ENCODE measurements around the gene EXOC6B. TPM values are rescaled to one million over a fixed set of nuclear protein-coding genes. Genes with fewer than 3 reads are reported as not detected.
"Not testable (repeated sequence)": the region's sequence is repeated elsewhere in the genome, so short reads cannot be mapped to it uniquely, and the experiment has no call there.

Gene EXOC6B
- total RNA-seq, 2 donors from 2014 or later, result 11.7 to 12.9 TPM

DNA sequence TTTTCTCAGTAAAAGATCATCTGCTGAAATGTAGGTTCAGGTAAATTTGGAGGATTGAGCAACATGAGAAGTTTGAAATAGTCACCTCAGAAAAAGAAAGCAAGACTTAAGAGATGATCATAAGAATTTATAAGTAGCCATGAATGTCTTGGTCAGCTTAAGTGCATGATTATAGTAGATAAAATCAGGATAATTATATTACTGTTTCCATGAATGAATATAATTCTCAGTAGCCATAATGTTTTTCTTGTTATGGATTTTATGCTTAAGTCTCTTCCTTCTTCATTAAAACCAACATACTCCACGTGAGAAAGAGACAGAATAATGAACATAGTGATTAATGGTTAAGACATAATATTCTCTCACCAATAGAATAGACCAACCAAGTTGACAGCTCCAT, 223.7 kb downstream of the EXOC6B start:
- no peak overlapping the region for H3K4me3 ChIP-seq
- no peaks in the 10 kb centered on the region for H3K27me3 ChIP-seq
- no peaks in the 10 kb centered on the region for H3K9me3 ChIP-seq
- ATAC-seq (no peak), DNase-seq (no peak)
- no peak overlapping the region for H3K27ac ChIP-seq
- H3K36me3 ChIP-seq (replicated peaks in 1 of 2; ENCODE audit: insufficient read depth in 1 of 2, low read depth in 2 of 2), result no peaks in the 10 kb centered on the region
- no peaks in the 10 kb centered on the region for H3K4me1 ChIP-seq
- WGBS, 2 donors, result 57 to 76% methylated on average over 1 of the region's 1 CpG
- TF ChIP-seq POLR2A (IDR thresholded peaks at IDR 0.05), result no peak
- TF ChIP-seq, protein P1, sequence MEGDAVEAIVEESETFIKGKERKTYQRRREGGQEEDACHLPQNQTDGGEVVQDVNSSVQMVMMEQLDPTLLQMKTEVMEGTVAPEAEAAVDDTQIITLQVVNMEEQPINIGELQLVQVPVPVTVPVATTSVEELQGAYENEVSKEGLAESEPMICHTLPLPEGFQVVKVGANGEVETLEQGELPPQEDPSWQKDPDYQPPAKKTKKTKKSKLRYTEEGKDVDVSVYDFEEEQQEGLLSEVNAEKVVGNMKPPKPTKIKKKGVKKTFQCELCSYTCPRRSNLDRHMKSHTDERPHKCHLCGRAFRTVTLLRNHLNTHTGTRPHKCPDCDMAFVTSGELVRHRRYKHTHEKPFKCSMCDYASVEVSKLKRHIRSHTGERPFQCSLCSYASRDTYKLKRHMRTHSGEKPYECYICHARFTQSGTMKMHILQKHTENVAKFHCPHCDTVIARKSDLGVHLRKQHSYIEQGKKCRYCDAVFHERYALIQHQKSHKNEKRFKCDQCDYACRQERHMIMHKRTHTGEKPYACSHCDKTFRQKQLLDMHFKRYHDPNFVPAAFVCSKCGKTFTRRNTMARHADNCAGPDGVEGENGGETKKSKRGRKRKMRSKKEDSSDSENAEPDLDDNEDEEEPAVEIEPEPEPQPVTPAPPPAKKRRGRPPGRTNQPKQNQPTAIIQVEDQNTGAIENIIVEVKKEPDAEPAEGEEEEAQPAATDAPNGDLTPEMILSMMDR (IDR thresholded peaks at IDR 0.05), result no peak
- intact Hi-C loops (cut with DNase I), result no loop called here

- H3K27me3 ChIP-seq; DNase-seq; H3K9me3 ChIP-seq; ATAC-seq; intact Hi-C loops (cut with DNase I); H3K36me3 ChIP-seq (replicated peaks in 1 of 2; ENCODE audit: insufficient read depth in 1 of 2, low read depth in 2 of 2); H3K27ac ChIP-seq; H3K4me3 ChIP-seq; H3K4me1 ChIP-seq: not testable (repeated sequence)
- 98 to 100% methylated on average over 4 of the region's 4 CpGs for WGBS, 2 donors
Observed at GRCh38 chr2:72583836-72584235, 242.0 kb downstream of the EXOC6B start.

- Histone ChIP-seq H3K27ac (no peak overlapping the region), H3K4me3 (no peak overlapping the region), H3K27me3 (no peaks in the 10 kb centered on the region), H3K4me1 (no peaks in the 10 kb centered on the region), H3K9me3 (no peaks in the 10 kb centered on the region), H3K36me3 (replicated peaks in 1 of 2; ENCODE audit: insufficient read depth in 1 of 2, low read depth in 2 of 2) (no peaks in the 10 kb centered on the region)
- intact Hi-C loops (cut with DNase I), result no loop called here
- no peak for DNase-seq
- no peak for ATAC-seq
- WGBS, 2 donors, result 53 to 61% methylated on average over 1 of the region's 1 CpG
- TF ChIP-seq POLR2A (IDR thresholded peaks at IDR 0.05), result no peak
- TF ChIP-seq, protein P1 (IDR thresholded peaks at IDR 0.05), result no peak
Observed at GRCh38 chr2:72583376-72583775, 242.5 kb downstream of the EXOC6B start.

DNA sequence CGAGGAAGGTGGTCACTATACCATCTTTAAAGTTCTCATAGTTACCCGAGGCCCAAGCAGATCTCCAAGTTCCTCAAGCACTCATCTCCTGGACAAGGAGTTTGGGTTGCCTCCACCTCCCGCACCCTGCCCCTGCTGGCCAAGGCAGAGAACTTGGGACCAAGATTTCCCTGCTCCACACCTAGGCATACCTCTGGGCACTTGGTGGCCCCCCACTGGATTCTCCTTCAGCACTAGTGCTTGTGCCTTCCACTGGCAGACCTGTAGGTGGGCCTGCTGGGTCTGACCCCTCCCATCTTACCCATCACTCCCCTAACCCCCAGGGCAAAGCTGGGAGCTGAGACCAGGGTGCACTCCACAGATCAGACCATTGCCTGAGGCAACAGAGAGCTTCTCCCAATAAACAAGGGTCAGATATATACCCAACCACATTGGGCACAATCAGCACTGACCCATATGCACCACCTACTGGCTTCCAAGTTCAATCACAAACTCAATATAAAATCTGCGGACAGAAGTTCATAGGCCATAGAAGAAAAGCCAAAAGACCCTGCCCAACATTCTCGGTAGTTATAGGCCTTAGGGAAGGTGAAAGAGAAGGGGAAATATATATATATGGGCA, 244.2 kb downstream of the EXOC6B start:
- Histone ChIP-seq H3K4me3 (no peak overlapping the region), H3K27me3 (no peaks in the 10 kb centered on the region), H3K4me1 (no peaks in the 10 kb centered on the region), H3K36me3 (replicated peaks in 1 of 2; ENCODE audit: insufficient read depth in 1 of 2, low read depth in 2 of 2) (no peaks in the 10 kb centered on the region), H3K27ac (no peak overlapping the region), H3K9me3 (no peaks in the 10 kb centered on the region)
- intact Hi-C loops (cut with DNase I), result no loop called here
- ATAC-seq, result no peak
- no peak for TF ChIP-seq POLR2A (IDR thresholded peaks at IDR 0.05)
- TF ChIP-seq, protein P1 (IDR thresholded peaks at IDR 0.05), result no peak
- DNase-seq, result no peak
- 65 to 82% methylated on average over 5 of the region's 5 CpGs for WGBS, 2 donors

GRCh38 chr2:72579591-72580180, 246.1 kb downstream of the EXOC6B start:
- intact Hi-C loops (cut with DNase I), result no loop called here
- Histone ChIP-seq H3K27ac (no peak overlapping the region), H3K27me3 (no peaks in the 10 kb centered on the region), H3K36me3 (replicated peaks in 1 of 2; ENCODE audit: insufficient read depth in 1 of 2, low read depth in 2 of 2) (no peaks in the 10 kb centered on the region), H3K4me1 (no peaks in the 10 kb centered on the region), H3K9me3 (no peaks in the 10 kb centered on the region), H3K4me3 (no peak overlapping the region)
- WGBS, 2 donors, result 17 to 28% methylated on average over 1 of the region's 1 CpG
- TF ChIP-seq, protein P1 (IDR thresholded peaks at IDR 0.05), result peak; percentile 19 to 73 (median 64)
- TF ChIP-seq POLR2A (IDR thresholded peaks at IDR 0.05), result no peak
- no peak for ATAC-seq
- no peak for DNase-seq

Measured in body of pancreas (tissue), 4 donors.